NCI-H2081 treated with DMSO at 0.1 percent for 48 hours (cell line): Measurements from ENCODE around the gene FGD6.
"Not testable (repeated sequence)": the region's sequence is repeated elsewhere in the genome, so short reads cannot be mapped to it uniquely, and the experiment has no call there.

ENCODE experiments used
- DNase-seq: peaks from one replicate; lab custom pipeline; 2025; lab: John Stamatoyannopoulos, UW

The FGD6 gene

GRCh38 chr12:95205016-95205624 lies 12.1 kb downstream of the FGD6 start:
- no peak for DNase-seq

GRCh38 chr12:95204141-95204866 lies 13.0 kb downstream of the FGD6 start:
- no peak for DNase-seq

GRCh38 chr12:95203487-95204030 lies 13.7 kb downstream of the FGD6 start:
- no peak for DNase-seq

DNA sequence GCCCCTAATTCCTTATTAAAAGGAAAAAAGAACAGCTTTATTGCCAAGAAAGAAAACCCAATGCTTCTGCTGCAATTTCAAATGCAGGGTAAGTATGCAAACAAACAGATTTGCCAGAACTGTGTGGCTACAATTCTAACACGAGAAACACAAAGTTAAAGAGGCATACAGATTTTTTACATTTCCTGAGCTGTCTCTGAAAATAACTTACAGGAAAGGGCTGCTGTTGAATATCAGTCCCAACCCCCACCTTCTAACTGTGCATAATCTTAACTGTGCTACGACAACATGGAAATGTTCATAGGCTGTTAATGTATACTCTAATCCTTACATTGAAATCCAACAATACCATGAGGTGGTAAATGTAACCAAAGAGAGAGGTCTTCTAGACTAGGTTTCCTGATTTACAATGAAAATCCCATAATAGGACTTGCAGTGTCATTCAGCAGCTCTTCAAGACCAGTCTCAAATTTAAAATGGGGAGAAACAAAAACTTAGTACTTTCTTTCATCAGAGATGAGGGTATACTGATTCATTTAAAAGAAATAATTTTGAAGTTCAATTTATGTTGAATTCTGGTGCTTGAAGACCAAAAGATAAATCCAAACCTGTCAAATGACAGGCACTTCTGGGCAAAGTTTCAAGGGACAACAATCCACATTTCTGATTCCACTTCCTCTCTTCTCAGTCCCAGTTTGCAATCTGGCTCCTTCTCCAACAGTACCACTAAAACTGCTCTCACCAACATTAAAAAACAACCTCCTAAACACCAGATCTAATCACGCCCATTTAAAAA lies 14.4 kb downstream of the FGD6 start:
- no peak for DNase-seq

GRCh38 chr12:95201056-95201670 lies 16.1 kb downstream of the FGD6 start:
- DNase-seq = no peak

DNA sequence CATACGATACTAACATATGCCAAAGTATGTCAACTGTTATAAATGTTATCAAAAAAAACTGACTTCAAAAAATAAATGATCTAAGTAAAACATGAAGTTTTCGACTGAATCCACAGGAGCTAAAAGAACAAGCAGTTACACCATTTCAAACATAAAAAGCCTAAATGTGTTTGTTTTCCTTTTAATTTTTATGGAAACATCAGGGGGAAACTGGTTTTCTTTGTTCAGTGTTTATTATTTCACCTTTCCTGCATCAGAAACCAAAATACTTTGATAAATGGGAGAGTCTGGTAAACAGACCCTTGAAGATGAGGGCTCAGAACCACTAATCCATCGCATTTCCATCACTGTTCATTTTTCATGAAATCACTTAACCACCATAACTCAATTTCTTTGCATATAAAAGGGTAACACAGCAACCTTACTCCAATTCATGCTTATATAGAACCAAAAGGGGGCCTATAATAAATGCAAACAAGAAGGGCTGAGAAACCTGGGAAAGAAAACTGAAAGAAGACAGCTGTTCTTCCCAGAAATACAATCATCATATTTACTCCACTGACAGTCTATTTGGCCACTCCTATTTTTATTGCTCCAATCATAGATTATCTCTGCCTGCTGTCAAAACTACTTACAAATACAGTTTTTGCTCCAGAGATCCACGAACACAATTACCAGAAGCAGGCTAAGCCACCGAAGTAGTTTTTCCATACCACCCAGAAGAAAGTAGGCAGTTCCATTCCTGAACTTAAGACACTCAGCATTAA lies 17.0 kb downstream of the FGD6 start:
- no peak for DNase-seq

- DNase-seq = no peak
Observed at GRCh38 chr12:95198914-95199313, 18.4 kb downstream of the FGD6 start.

- DNase-seq = no peak
Observed at GRCh38 chr12:95197636-95198035, 19.6 kb downstream of the FGD6 start.

DNA sequence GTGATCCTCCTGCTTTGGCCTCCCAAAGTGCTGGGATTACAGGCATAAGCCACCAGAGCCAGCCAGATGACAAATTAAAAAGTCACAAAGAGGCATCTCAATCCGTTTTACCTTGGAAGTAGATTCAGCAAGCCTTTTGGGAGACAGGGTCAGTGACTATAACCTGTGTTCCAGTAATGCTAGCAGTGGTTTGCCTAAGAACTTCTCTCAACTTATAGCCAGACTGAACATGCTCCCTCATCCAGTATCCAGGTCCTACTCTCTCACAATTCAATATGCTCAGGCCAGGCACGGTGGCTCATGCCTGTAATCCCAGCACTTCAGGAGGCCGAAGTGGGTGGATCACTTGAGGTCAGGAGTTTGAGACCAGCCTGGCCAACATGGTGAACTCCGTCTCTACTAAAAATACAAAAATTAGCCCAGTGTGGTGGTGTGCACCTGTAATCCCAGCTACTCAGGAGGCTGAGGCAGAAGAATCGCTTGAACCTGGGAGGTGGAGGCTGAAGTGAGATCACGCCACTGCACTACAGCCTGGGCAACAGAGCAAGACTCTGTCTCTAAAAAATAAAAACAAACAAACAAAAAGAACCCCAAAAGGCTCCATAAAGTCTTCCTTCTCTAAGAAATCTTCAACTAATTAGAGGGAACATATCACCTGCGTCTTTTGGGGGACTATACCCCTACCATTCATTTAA lies 20.2 kb downstream of the FGD6 start:
- DNase-seq = not testable (repeated sequence)

- DNase-seq = no peak
Observed at GRCh38 chr12:95195122-95195521, 22.1 kb downstream of the FGD6 start.

DNA sequence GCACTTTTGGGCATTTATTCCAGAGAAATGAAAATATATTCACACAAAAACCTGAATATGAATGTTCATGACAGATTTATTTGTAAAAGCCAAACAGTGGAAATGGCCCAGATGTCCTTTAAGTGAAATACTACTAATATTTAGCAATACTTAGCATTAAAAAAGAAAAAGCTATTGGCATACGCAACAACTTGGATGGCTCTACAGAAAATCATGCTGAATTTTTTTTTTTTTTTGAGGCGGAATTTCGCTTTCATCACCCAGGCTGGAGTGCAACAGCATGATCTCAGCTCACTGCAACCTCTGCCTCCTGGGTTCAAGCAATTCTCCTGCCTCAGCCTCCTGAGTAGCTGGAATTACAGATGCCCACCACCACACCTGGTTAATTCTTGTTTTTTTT lies 24.1 kb downstream of the FGD6 start:
- no peak for DNase-seq

- DNase-seq = no peak
Observed at GRCh38 chr12:95192271-95192670, 25.0 kb downstream of the FGD6 start.

DNA sequence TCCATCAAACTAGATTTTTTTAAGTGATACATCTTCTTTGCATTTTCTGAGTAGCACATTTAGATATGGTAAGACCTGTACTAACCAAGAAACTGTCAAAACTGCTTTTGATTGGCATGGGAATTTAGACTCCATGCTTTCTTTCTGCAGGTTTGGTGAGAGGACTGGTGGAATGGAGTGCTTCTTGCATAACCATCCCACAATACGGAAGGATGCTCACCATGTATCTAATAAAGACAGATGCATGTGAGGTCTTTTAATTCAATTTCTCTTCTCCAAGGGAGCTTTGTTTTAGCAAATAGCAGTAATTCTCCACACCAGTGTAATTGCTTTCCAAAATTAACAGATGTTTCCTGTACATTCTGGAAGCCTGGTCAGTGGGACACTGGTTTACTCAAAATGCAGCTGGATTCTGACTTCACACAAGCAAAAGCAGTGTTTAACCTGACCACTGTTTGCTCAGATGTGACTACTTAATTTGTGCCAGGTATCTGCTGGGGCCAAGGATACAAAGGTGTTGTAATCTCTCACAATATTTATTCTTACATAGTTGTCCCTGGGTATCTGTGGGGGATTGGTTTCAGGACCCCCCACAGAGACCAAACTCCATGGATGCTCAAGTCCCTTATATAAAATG lies 26.1 kb downstream of the FGD6 start:
- no peak for DNase-seq

DNA sequence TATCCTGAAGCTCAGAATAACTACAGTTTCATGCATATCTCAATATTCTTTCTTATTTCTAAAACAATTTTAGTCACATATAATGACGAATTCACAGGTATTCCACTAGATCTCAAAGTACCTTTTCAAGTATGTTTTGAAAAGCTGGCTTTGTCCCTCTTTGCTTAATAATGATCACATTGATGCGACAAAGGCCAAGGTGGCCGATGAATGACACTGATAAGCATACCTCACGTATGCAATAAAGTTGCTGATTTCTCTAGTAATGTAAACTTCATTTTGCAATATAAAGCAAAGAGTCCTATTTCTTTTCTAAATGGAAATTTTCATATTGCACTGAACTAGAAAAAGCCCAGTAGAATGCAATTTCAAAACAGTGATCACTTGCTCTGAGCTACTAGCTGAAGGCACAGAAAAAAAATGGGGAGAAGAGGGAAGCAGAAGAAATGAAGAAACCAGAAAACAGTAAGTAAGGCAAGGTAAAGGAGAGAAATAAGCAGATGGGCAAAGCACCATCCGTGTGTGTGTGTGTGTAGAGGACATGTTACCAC lies 29.3 kb downstream of the FGD6 start:
- DNase-seq = no peak

DNA sequence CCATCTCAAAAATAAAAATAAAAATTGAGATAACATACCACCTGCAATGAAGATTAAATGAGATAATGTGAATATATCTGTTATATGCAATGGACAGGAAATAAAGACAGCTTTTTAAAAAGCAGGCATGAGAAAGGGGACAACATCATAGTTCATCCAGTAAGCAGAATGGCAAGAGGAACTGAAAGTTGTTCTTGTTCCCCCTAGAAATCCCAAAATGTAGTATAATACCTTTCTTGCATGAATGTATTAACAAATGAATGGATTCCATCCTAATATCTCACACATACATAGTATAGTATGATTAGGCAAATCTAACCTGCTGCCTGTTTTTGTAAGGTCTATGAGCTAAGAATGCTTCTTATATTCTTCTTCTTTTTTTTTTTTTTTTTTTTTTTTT lies 31.4 kb downstream of the FGD6 start:
- DNase-seq = no peak

DNA sequence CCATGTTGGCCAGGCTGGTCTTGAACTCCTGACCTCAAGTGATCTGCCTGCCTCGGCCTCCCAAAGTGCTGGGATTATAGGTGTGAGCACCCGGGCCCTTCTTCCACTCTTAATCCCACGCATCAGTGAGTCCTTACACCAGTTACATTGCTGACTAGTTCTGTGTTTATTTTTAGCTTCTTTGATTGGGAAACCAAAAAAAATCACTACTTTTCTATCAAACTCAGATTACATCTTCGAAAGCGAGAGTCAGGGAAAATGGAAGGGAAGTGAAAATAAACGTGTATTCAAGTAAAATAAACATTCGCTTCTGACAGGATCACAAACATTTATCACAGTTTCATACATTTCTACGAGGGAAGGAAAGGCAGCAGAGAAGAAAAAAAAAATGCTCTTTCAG lies 32.2 kb downstream of the FGD6 start:
- DNase-seq = no peak

DNA sequence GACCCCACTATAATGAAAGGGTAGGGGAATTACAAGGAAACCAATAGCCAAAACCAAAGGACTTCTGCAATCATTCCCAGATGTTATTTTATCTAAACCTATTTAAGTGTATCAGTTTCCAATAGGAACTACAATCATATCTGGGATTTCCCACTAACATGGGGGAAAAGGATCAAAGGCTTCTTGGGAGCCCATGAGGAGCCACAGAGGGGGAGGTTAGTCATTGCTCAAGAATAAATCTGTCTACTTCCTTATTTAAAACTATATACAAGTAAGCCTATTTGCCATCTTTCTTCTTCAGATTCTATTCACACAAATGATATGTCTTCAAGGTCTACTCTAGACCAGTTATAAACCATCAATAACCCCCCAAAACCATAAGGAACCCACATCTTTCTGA lies 33.1 kb downstream of the FGD6 start:
- no peak for DNase-seq

DNA sequence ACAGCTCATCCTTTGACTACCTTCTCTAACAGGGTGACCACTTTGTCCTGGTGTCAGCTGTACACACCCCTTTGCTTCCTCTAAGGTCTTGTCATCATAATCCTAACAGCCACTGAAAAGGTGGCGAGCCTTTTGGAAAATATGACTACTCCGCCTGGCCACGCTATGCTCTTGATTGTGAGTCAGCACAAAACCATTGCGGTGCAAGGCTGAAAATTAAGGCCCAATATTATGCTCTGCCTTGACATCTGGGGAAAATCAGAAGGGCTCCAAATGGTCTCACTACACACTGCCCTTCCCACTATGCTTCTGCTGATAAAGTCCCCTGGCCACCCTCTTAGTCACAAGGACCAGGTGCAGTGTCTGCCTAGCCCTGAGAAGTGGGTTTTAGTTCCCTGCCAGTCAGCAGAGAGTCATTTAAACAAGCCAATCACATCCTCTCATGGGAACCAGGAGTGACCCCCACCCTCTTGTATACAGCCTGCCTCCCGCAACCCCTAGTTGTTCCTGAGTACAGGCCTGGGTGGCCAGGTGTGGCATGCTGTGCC lies 34.3 kb downstream of the FGD6 start:
- no peak for DNase-seq

GRCh38 chr12:95181103-95181502 lies 36.2 kb downstream of the FGD6 start:
- DNase-seq = no peak

- DNase-seq = no peak
Observed at GRCh38 chr12:95179011-95179410, 38.3 kb downstream of the FGD6 start.
